Cerebellar nuclear complex (tissue), 1 donor: ENCODE results near the gene FOXL1.

Experiments used
- DNase-seq, 2 experiments: peaks; one replicate each; lab custom pipeline; 2025; lab: John Stamatoyannopoulos, UW

The FOXL1 gene

GRCh38 chr16:86578061-86578599 is at the start of gene FOXL1:
FOXL1 (plus strand) TSS chr16:86578549; CDS start chr16:86578724, 175 bp downstream.
- DNase-seq, result no peak

- no peak for DNase-seq
Measured at GRCh38 chr16:86529160-86529559, 49.2 kb upstream of the FOXL1 start.

- DNase-seq, result no peak
Measured at GRCh38 chr16:86530251-86531190, 47.8 kb upstream of the FOXL1 start.

- DNase-seq, result no peak
Measured at GRCh38 chr16:86531191-86531545, 47.2 kb upstream of the FOXL1 start.

GRCh38 chr16:86531641-86532525 is 46.5 kb upstream of the FOXL1 start:
- DNase-seq, result no peak

GRCh38 chr16:86532526-86532815 is 45.9 kb upstream of the FOXL1 start:
- DNase-seq, result no peak

GRCh38 chr16:86533076-86533475 is 45.3 kb upstream of the FOXL1 start:
- no peak for DNase-seq

- no peak for DNase-seq
Measured at GRCh38 chr16:86533767-86534351, 44.5 kb upstream of the FOXL1 start.

- no peak for DNase-seq
Measured at GRCh38 chr16:86534779-86535615, 43.4 kb upstream of the FOXL1 start.

- no peak for DNase-seq
Measured at GRCh38 chr16:86536621-86537020, 41.7 kb upstream of the FOXL1 start.

- no peak for DNase-seq
Measured at GRCh38 chr16:86537486-86537885, 40.9 kb upstream of the FOXL1 start.

GRCh38 chr16:86538196-86538780 is 40.1 kb upstream of the FOXL1 start:
- no peak for DNase-seq

GRCh38 chr16:86540894-86541293 is 37.5 kb upstream of the FOXL1 start:
- no peak for DNase-seq

- DNase-seq, result no peak
Measured at GRCh38 chr16:86541560-86541959, 36.8 kb upstream of the FOXL1 start.

- DNase-seq, result no peak
Measured at GRCh38 chr16:86542756-86543750, 35.3 kb upstream of the FOXL1 start.

GRCh38 chr16:86545481-86545880 is 32.9 kb upstream of the FOXL1 start:
- no peak for DNase-seq

GRCh38 chr16:86545954-86546637 is 32.3 kb upstream of the FOXL1 start:
- no peak for DNase-seq

GRCh38 chr16:86546638-86547013 is 31.7 kb upstream of the FOXL1 start:
- DNase-seq, result no peak

GRCh38 chr16:86547286-86547685 is 31.1 kb upstream of the FOXL1 start:
- DNase-seq, result no peak
